HepG2 (cell line): ENCODE measurements around the gene NR1H2. TPM values are rescaled to one million over a fixed set of nuclear protein-coding genes. Genes with fewer than 3 reads are reported as not detected.

Source experiments
- ATAC-seq: fragments of 200-7000 bp; cut with Tn5 transposase; 3 replicates; pipeline ENCODE4 v1.9.1; 2020; ENCODE audit warnings: mild to moderate bottlenecking, moderate library complexity
- BruUV-seq: library from RNA; stranded (reverse); fragments of 400-500 nt; replicated peaks from 2 replicates; lab custom pipeline; 2021; lab: Mats Ljungman, UMichigan
- CTCF ChIA-PET: fragments of 300-600 bp; formaldehyde crosslinking; extraction: SDS; loops from one replicate; lab custom pipeline; 2021; ENCODE audit warnings: low total read pairs, inconsistent platforms, low intra/inter-chr PET ratio; lab: Yijun Ruan, JAX
- POLR2A ChIA-PET: fragments of 350-600 bp; sonication (Branson Sonifier 250); formaldehyde crosslinking; loops from one replicate; lab custom pipeline; 2020; ENCODE audit warnings: antibody characterized with exemption, inconsistent platforms; lab: Yijun Ruan, JAX
- DNase-seq: peaks from one replicate; pipeline ENCODE4 v3.0.0-alpha.2; 2015; ENCODE audit warnings: low spot score
- FAIRE-seq: peaks from 3 replicates; lab custom pipeline; 2011; peaks lifted over from hg19 to GRCh38; lab: Jason Lieb, UNC
- H2AFZ ChIP-seq: one replicate; pipeline ENCODE4 v1.6.1; 2011; ENCODE audit warnings: low read length, inconsistent platforms
- H3K27ac ChIP-seq: fragments of 300-600 bp; 3 replicates; pipeline ENCODE4 v1.8.0; 2011; ENCODE audit warnings: mixed run types, mild to moderate bottlenecking, mixed read lengths, low read length, inconsistent platforms; ENCODE audit not compliant: insufficient read depth; ENCODE audit errors: extremely low read length
- H3K27me3 ChIP-seq, 2 experiments: fragments of 200-600 bp in 1 of 2; 2 replicates in 1 of 2; 3 replicates in 1 of 2; pipeline versions ENCODE4 v1.6.0 to v1.8.0; 2011; ENCODE audit warnings: low read length in 2 of 2, mild to moderate bottlenecking in 2 of 2, moderate library complexity in 2 of 2, inconsistent platforms in 1 of 2; ENCODE audit not compliant: insufficient read depth in 2 of 2, control insufficient read depth in 1 of 2
- H3K36me3 ChIP-seq, 2 experiments: fragments of 200-600 bp in 1 of 2; replicated peaks in 1 of 2; 2 replicates in 1 of 2; 3 replicates in 1 of 2; pipeline versions ENCODE4 v1.5.1 to v1.8.0; 2011; ENCODE audit warnings: low read length in 2 of 2, inconsistent platforms in 1 of 2; ENCODE audit not compliant: insufficient read depth in 2 of 2, control insufficient read depth in 1 of 2
- H3K4me1 ChIP-seq: 2 replicates; pipeline ENCODE4 v1.5.1; 2012; ENCODE audit warnings: low read length, inconsistent platforms; ENCODE audit not compliant: insufficient read depth
- H3K4me2 ChIP-seq: 2 replicates; pipeline ENCODE4 v1.6.0; 2011; ENCODE audit warnings: low read depth, low read length, inconsistent platforms
- H3K4me3 ChIP-seq, 3 experiments: fragments of 200-600 bp in 1 of 3; sonication (generic), shearing (Covaris generic) in 1 of 3; replicated peaks in 1 of 3; 2 replicates each; pipeline ENCODE4 v1.5.1; 2011 to 2016; ENCODE audit warnings: low read length in 3 of 3, inconsistent platforms in 2 of 3, low read depth in 2 of 3, mild to moderate bottlenecking in 2 of 3, control low read depth in 1 of 3, mixed read lengths in 1 of 3; ENCODE audit not compliant: insufficient read depth in 1 of 3
- H3K79me2 ChIP-seq: one replicate; pipeline ENCODE4 v1.6.1; 2011; ENCODE audit warnings: low read length, inconsistent platforms; ENCODE audit not compliant: insufficient read depth
- H3K9ac ChIP-seq: 2 replicates; pipeline ENCODE4 v1.6.0; 2011; ENCODE audit warnings: mild to moderate bottlenecking, low read depth, low read length, inconsistent platforms; ENCODE audit not compliant: insufficient read depth
- H3K9me3 ChIP-seq: 2 replicates; pipeline ENCODE4 v1.5.1; 2012; ENCODE audit warnings: mild to moderate bottlenecking, low read length
- H4K20me1 ChIP-seq: 2 replicates; pipeline ENCODE4 v1.6.0; 2011; ENCODE audit warnings: inconsistent platforms, mild to moderate bottlenecking, low read length, moderate library complexity; ENCODE audit not compliant: insufficient read depth
- CBX5 ChIP-seq: sonication (generic); formaldehyde crosslinking; IDR thresholded peaks from 2 replicates; pipeline ENCODE4 v1.4.0; 2020; ENCODE audit warnings: missing genetic modification reagents, borderline replicate concordance
- FOXA1 ChIP-seq, 2 experiments: fragments of 450-650 bp in 1 of 2; sonication (generic) in 1 of 2; formaldehyde crosslinking in 1 of 2; IDR thresholded peaks; 2 replicates each; pipeline versions ENCODE4 v1.4.0 to v1.6.1; 2016 to 2020; ENCODE audit warnings: missing genetic modification reagents in 1 of 2
- IKZF1 ChIP-seq: fragments of 450-650 bp; IDR thresholded peaks from 2 replicates; pipeline ENCODE4 v1.7.1; 2016
- RNF2 ChIP-seq: fragments of 450-650 bp; conservative IDR thresholded peaks from 2 replicates; pipeline ENCODE4 v1.6.1; 2016; ENCODE audit warnings: low read depth
- SYNCRIP ChIP-seq: fragments of 200-400 bp; formaldehyde crosslinking; IDR thresholded peaks from 2 replicates; pipeline ENCODE4 v1.6.1; 2018; ENCODE audit warnings: mild to moderate bottlenecking, low read depth, low read length; ENCODE audit not compliant: insufficient read depth
- YEATS2 ChIP-seq: sonication (generic); formaldehyde crosslinking; IDR thresholded peaks from 2 replicates; pipeline ENCODE4 v1.4.0; 2020; ENCODE audit warnings: missing genetic modification reagents, borderline replicate concordance
- ZBTB8A ChIP-seq: sonication (generic); formaldehyde crosslinking; IDR thresholded peaks from 2 replicates; pipeline ENCODE4 v1.4.0; 2020; ENCODE audit warnings: mild to moderate bottlenecking, low read depth, missing genetic modification reagents, borderline replicate concordance
- ZNF225 ChIP-seq: sonication (generic); formaldehyde crosslinking; IDR thresholded peaks from 2 replicates; pipeline ENCODE4 v1.4.0; 2020; ENCODE audit warnings: mild to moderate bottlenecking, missing genetic modification reagents
- ZNF251 ChIP-seq: sonication (generic); formaldehyde crosslinking; IDR thresholded peaks from 2 replicates; pipeline ENCODE4 v1.9.0; 2021; ENCODE audit warnings: mild to moderate bottlenecking, missing genetic modification reagents
- ZNF274 ChIP-seq: sonication (generic); formaldehyde crosslinking; IDR thresholded peaks from 2 replicates; pipeline ENCODE4 v1.5.1; 2020; ENCODE audit warnings: mild to moderate bottlenecking, missing genetic modification reagents
- ZSCAN9 ChIP-seq: IDR thresholded peaks from 2 replicates; pipeline ENCODE4 v1.6.1; 2016; ENCODE audit warnings: borderline replicate concordance
- WGBS: methylation state at CpG from one replicate; pipeline ENCODE4 v1.1.6; 2017; ENCODE audit warnings: low lambda C conversion rate; 5-methylcytosine and 5-hydroxymethylcytosine counted together
- in situ Hi-C: cut with HindIII; loops from 2 replicates; pipeline ENCODE4 v1.10.0; 2017; ENCODE audit warnings: low pct_unique_long_range_greater_than_20kb; ENCODE audit not compliant: extremely low pct_ligation_motif_present
- intact Hi-C: fragments of 100-400 bp; cut with micrococcal nuclease; formaldehyde crosslinking; loops from one replicate; pipeline ENCODE4 v1.10.0; 2022; ENCODE audit not compliant: unreplicated experiment
- polyA plus RNA-seq, 8 experiments: library from polyadenylated mRNA; depleted of rRNA in 3 of 8; stranded (reverse) in 7 of 8; unstranded in 1 of 8; fragments of >200 nt; fragmentation: Illumina TruSeq in 4 of 8; extraction: Trizol in 4 of 8; gene quantifications; 2 replicates each; pipeline versions ENCODE4 v1.2.1 to v1.2.3, GENCODE V29; 2011 to 2016; ENCODE audit warnings: low read depth in 4 of 8, missing spikeins in 1 of 8, mixed read lengths in 1 of 8; ENCODE audit not compliant: insufficient read depth in 1 of 8
- total RNA-seq, 5 experiments: library from RNA; depleted of rRNA; stranded (reverse); fragments of >200 nt; fragmentation: Illumina TruSeq; extraction: Trizol; gene quantifications; 2 replicates each; pipeline ENCODE4 v1.2.3, GENCODE V29; 2016; ENCODE audit warnings: low read depth in 1 of 5
- TF ChIP-seq, protein P1 (sequence below): sonication (generic); formaldehyde crosslinking; IDR thresholded peaks from 2 replicates; pipeline ENCODE4 v1.5.1; 2020; ENCODE audit warnings: missing genetic modification reagents, mild to moderate bottlenecking, borderline replicate concordance
- TF ChIP-seq, protein P2 (sequence below): IDR thresholded peaks from 2 replicates; pipeline ENCODE4 v1.6.1; 2016; ENCODE audit warnings: low read depth, missing genetic modification reagents, missing compliant biosample characterization

Gene NR1H2
- total and polyA plus RNA-seq, 2 of the 13 experiments (the other 11 are each of a cell fraction or from before 2014, with no cell fraction given): 10.3 to 13.5 TPM

DNA sequence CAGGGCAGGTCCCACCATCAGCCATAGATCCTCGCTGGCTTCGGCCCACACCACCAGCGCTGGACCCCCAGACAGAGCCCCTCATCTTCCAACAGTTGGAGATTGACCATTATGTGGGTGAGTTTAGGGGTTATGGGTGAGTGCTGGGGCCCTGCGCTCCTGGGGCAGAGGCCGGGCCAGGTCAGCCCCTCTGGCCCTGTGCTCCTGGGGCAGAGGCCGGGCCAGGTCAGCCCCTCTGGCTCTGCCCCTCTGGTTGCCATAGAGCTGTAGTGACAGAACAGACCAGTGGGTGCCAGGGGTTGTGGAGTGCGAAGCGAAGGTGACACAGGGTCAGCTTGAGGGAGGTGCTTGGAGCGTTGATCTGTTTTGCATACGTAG is 23.1 kb downstream of the NR1H2 start:
- ATAC-seq: no peak
- WGBS: 100% methylated on average over 10 of the region's 10 CpGs
- no peak overlapping the region for H3K4me3 ChIP-seq
- H3K79me2 ChIP-seq: peaks cover 2% of the 10 kb centered on the region
- FAIRE-seq: no peak
- DNase-seq: no peak
- no peaks in the 10 kb centered on the region; a peak in 1 of 5 replicates for H3K27me3 ChIP-seq
- intact Hi-C loops: no loop called here
- H3K27ac ChIP-seq: no peak overlapping the region
- no peak for TF ChIP-seq ZNF225 (CRISPR knock-in tag)
- TF ChIP-seq, protein P1, sequence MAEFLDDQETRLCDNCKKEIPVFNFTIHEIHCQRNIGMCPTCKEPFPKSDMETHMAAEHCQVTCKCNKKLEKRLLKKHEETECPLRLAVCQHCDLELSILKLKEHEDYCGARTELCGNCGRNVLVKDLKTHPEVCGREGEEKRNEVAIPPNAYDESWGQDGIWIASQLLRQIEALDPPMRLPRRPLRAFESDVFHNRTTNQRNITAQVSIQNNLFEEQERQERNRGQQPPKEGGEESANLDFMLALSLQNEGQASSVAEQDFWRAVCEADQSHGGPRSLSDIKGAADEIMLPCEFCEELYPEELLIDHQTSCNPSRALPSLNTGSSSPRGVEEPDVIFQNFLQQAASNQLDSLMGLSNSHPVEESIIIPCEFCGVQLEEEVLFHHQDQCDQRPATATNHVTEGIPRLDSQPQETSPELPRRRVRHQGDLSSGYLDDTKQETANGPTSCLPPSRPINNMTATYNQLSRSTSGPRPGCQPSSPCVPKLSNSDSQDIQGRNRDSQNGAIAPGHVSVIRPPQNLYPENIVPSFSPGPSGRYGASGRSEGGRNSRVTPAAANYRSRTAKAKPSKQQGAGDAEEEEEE (CRISPR knock-in tag): no peak
- no peak for TF ChIP-seq ZBTB8A (CRISPR knock-in tag)
- TF ChIP-seq IKZF1: no peak
- TF ChIP-seq ZNF251 (CRISPR knock-in tag): no peak
- TF ChIP-seq FOXA1 (IDR thresholded peaks at IDR 0.05): no peak
- no peak for TF ChIP-seq FOXA1 (CRISPR knock-in tag; IDR thresholded peaks at IDR 0.05)
- TF ChIP-seq ZSCAN9 (CRISPR knock-in tag): no peak
- no peak for TF ChIP-seq YEATS2 (CRISPR knock-in tag)
- no peak for TF ChIP-seq CBX5
- TF ChIP-seq ZNF274 (CRISPR knock-in tag): no peak
- no peak for TF ChIP-seq SYNCRIP
- TF ChIP-seq, protein P2, sequence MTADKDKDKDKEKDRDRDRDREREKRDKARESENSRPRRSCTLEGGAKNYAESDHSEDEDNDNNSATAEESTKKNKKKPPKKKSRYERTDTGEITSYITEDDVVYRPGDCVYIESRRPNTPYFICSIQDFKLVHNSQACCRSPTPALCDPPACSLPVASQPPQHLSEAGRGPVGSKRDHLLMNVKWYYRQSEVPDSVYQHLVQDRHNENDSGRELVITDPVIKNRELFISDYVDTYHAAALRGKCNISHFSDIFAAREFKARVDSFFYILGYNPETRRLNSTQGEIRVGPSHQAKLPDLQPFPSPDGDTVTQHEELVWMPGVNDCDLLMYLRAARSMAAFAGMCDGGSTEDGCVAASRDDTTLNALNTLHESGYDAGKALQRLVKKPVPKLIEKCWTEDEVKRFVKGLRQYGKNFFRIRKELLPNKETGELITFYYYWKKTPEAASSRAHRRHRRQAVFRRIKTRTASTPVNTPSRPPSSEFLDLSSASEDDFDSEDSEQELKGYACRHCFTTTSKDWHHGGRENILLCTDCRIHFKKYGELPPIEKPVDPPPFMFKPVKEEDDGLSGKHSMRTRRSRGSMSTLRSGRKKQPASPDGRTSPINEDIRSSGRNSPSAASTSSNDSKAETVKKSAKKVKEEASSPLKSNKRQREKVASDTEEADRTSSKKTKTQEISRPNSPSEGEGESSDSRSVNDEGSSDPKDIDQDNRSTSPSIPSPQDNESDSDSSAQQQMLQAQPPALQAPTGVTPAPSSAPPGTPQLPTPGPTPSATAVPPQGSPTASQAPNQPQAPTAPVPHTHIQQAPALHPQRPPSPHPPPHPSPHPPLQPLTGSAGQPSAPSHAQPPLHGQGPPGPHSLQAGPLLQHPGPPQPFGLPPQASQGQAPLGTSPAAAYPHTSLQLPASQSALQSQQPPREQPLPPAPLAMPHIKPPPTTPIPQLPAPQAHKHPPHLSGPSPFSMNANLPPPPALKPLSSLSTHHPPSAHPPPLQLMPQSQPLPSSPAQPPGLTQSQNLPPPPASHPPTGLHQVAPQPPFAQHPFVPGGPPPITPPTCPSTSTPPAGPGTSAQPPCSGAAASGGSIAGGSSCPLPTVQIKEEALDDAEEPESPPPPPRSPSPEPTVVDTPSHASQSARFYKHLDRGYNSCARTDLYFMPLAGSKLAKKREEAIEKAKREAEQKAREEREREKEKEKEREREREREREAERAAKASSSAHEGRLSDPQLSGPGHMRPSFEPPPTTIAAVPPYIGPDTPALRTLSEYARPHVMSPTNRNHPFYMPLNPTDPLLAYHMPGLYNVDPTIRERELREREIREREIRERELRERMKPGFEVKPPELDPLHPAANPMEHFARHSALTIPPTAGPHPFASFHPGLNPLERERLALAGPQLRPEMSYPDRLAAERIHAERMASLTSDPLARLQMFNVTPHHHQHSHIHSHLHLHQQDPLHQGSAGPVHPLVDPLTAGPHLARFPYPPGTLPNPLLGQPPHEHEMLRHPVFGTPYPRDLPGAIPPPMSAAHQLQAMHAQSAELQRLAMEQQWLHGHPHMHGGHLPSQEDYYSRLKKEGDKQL (CRISPR knock-in tag): no peak
- TF ChIP-seq RNF2: no peak
- no TSS peak for BruUV-seq
- H3K9me3 ChIP-seq: no peaks in the 10 kb centered on the region
- CTCF ChIA-PET: no interaction called here
- H3K36me3 ChIP-seq: peaks cover 9 to 16% of the 10 kb centered on the region in 2 experiments; a peak in 3 of 5 replicates
- H3K9ac ChIP-seq: no peak overlapping the region
- in situ Hi-C loops: no loop called here
- H3K4me2 ChIP-seq: no peak overlapping the region
- no peak overlapping the region for H2AFZ ChIP-seq
- peaks cover 8% of the 10 kb centered on the region for H3K4me1 ChIP-seq
- POLR2A ChIA-PET: no interaction called here
- no peaks in the 10 kb centered on the region for H4K20me1 ChIP-seq
